NOMO-1 treated with dmso at 0.1 percent for 144 hours (cell line): Measurements from ENCODE around the gene PPP3CA.

Experiments
- DNase-seq: peaks from one replicate; lab custom pipeline; 2025; ENCODE audit not compliant: unreplicated experiment; lab: John Stamatoyannopoulos, UW

PPP3CA gene

DNA sequence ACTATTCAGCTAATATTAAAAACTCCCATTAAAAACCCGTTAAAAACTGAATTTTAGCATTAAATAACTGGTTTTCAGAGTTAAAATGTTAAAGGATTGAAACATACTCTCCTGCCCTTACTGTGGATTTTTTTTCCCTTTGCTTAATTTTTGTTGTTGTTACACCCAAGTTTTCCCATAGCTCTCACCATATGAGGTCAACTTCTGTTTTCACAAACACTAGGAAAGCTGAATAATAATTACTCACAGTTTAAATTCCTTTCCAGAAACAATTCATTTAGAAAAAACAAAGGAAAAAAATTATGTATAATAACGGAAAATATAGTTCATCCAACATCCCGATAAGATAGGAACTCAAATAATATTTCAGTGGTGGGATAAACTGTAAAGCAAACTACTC is 129.0 kb downstream of the PPP3CA start:
- DNase-seq, result no peak

DNA sequence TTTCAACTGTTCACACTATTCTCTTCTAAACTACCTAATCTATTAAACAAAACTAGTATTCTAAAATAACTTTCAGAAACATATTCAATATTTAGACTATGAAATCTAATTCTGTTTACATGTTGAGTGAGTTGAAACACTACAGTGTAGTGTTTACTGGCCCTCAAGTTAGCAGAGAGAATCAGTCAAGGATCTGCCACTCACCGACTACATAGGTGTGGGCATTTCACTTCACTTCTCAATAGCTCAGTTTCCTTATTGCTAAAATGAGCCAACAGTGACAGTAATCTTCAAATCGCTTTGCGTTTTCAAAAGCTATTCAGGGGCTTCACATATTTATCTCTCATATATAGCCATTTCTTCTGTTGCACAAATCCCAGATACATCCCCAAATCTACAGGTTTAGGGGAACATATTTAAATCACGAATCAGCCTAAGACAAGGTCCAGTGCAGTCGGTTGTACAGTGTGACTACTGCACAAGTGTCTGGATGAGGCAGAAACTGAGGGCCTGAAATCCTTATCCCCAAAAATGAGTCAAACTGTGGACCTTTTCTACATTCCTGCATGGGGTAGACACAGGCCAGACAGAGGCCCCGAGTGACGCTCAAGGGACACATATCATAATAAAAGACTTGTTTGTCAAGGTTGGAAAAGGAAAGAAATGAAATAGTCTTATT is 129.8 kb downstream of the PPP3CA start:
- no peak for DNase-seq

DNA sequence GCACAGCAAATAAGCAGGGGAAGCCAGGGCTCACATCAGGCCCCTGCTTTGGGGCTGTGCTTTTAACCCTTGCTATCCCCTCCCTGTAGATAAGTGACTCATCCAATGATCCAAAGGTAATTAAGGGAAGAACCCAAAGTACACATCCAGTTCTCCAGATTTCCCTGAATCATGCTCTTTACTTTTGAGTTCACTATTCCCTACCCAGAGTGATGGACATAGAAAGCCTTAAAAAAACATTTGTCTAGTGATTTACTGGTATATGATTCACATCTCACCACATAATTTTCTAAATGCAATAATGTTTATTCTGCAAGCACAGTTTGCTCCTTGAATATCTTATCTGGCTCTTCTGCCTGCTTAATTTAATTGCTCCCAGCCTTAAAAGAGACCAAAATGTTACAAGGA is 136.2 kb downstream of the PPP3CA start:
- DNase-seq, result no peak

GRCh38 chr4:101210331-101210730 is 137.0 kb downstream of the PPP3CA start:
- no peak for DNase-seq

GRCh38 chr4:101208171-101208570 is 139.2 kb downstream of the PPP3CA start:
- no peak for DNase-seq

- DNase-seq, result no peak
Observed at GRCh38 chr4:101205916-101206315, 141.4 kb downstream of the PPP3CA start.

GRCh38 chr4:101201421-101201820 is 145.9 kb downstream of the PPP3CA start:
- no peak for DNase-seq

GRCh38 chr4:101200561-101200960 is 146.8 kb downstream of the PPP3CA start:
- DNase-seq, result peak; percentile 44

DNA sequence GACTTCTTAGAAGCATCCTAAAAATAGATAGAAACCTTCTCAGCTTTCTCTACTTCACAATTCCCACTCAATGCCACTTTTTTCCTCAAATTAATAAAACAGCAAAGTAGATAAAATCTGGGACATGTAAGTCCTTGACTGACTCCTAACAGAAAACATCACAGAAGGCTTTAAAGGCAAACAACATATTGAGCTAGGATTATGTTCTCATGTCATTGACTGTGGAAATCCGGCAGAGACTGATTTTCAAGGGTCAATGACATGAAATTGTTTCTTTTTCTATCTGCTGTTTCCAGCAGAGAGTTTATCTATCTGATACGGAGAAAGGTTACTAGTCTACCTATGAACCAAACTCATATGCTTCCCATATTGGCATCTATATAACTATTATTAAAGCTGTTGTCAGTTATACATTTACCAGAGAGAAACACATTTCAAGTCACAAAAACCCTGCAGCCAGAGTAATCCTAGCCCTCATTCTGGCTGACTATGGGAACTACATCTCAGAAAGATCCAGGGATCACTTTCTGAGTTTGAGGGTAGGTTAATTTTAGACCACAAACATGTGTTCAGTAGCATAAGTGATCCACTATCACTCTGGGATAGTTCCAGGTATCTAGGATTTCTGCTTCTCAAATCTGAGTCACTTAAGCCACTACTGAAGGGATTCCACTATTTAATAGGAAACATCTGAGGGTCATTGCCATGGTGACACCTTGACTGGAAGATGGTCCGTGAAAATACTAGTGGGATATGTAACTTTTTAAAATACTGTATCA is 147.6 kb downstream of the PPP3CA start:
- DNase-seq, result no peak

DNA sequence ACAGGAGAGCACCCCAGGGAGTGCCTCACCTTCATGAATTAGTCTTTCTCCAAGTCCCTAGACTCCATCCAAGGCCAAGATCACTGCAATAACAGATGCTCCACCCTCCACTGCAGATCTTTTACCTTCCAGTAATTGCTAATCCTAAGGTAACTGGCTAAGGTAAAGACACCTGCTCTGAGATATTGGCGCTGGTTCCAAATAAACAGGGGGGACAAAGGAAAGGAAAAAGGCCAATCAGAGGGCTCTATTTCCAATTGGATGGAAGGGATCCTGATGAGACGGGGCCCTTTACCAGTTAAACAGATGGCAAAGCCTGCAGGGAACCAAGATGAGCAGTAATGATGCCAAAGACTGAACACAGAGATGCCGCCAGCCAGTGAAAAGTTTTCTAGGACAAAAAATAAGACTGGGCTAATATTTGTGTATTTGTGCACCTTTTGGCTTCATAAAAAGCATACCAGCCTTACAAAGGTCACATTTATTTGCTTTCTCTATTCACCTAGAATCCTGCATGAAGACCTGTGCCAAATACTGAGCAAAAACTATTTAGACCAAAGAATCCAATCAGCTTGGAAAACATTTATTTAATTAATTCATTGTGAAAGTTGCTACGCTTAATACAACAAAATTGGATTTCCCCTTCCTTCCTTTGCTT is 148.5 kb downstream of the PPP3CA start:
- no peak for DNase-seq

- no peak for DNase-seq
Observed at GRCh38 chr4:101197350-101197749, 150.0 kb downstream of the PPP3CA start.

DNA sequence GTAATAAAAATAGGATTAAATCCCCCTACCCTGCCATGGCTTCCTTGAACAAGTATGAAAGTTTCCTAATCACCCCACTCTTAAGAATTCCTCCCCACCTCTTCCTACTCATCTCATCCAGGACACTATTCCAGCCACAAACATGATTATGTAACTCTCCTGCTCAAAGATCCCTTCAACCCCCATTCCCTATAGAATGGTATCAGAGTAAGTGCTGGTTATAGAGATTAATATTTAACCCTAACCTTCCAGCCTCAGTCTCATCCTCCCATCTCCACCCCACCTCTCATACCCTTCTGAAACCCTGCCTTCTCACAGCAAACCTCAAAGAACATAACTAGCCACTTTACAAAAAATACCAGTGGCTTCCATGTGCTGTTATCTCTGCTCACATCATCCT is 155.1 kb downstream of the PPP3CA start:
- DNase-seq, result no peak

- no peak for DNase-seq
Observed at GRCh38 chr4:101191302-101192098, 155.8 kb downstream of the PPP3CA start.

GRCh38 chr4:101190751-101191150 is 156.6 kb downstream of the PPP3CA start:
- DNase-seq, result no peak

GRCh38 chr4:101188906-101189305 is 158.4 kb downstream of the PPP3CA start:
- DNase-seq, result no peak

- no peak for DNase-seq
Observed at GRCh38 chr4:101187841-101188240, 159.5 kb downstream of the PPP3CA start.

DNA sequence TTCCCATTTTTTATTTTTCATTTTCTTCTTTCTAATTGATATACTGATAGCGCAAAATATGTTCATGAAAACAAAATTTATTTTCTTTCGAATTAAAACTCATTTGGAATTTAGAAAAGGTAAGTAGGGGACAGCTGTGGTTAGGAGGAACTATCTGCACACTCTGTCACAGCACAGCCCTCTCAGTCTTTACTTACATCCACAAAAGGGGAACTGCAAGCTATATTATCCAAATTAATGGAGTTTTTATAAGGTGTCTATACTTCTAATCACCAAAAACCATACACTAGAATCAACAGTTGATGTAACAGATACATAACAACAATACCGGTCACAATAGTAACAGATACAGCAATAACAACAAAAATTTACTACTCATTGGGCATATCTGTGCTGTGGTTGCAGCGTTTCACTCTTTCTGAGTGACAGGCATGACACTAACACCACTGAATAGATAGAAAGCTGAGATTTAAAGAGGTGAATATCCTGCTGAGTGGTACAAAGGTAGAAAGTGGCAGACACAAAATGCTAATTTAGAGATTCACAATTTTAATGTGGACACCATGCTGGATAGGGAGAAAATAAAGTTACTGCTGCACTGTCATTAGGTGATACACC is 160.7 kb downstream of the PPP3CA start:
- no peak for DNase-seq

DNA sequence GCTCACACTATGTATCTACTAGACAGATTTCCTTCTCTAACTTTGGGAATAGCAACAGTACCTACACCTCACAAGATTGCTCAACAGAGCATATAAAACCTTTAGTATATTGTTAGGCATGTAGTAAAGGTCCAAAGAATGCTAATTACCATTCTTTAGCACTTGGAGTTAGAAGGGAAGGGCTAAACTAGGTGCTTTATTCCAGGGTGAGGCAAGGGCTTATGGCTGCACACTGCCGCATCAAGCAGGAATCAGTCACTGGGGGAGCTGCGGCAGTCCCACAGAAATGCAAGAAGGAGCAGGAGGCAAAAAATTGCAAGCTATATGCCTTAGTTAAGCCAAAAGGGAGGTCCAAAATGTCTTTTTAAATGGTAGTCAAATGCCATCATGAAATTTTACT is 162.7 kb downstream of the PPP3CA start:
- no peak for DNase-seq

- DNase-seq, result no peak
Observed at GRCh38 chr4:101183666-101184373, 163.5 kb downstream of the PPP3CA start.

DNA sequence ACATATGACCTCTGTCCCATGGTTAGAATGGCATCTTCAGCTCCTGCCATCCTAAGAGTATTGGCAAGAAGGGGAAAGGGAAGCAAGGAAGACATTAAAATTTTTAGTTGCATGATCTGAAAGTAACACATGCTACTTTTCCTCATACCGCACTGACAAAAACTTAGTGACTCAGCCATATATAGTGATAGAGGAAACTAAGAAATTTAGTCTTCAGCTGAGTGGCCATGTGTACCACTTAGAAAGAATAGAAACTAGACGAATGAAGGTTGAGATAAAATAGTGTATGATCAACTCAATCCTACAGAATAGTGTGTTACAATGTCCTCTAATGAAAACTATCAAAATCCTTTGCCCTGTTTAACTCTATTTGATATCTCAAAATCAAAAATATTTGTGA is 164.1 kb downstream of the PPP3CA start:
- no peak for DNase-seq
